H1 (cell line): ENCODE data around the gene MCUB. TPM values are rescaled to one million over a fixed set of nuclear protein-coding genes. Genes with fewer than 3 reads are reported as not detected.

ENCODE experiments used
- CTCF ChIA-PET: fragments of 300-600 bp; sonication (Branson Sonifier 250); formaldehyde crosslinking; loops from one replicate; lab custom pipeline; 2021; ENCODE audit not compliant: partially characterized antibody; lab: Charles Lee
- POLR2A ChIA-PET: fragments of 300-600 bp; sonication (Branson Sonifier 250); formaldehyde crosslinking; loops from one replicate; lab custom pipeline; 2021; ENCODE audit warnings: inconsistent platforms; ENCODE audit not compliant: partially characterized antibody; lab: Charles Lee
- DNase-seq, 2 experiments: peaks; one replicate each; pipeline versions ENCODE4 v3.0.0 to v3.0.0-alpha.2; 2010 to 2022; ENCODE audit warnings: low spot score in 2 of 2, low read depth in 1 of 2, mixed read lengths in 1 of 2
- FAIRE-seq: peaks from 2 replicates; lab custom pipeline; 2011; peaks lifted over from hg19 to GRCh38; lab: Jason Lieb, UNC
- H2AFZ ChIP-seq: 2 replicates; pipeline ENCODE4 v1.8.1; 2012; ENCODE audit warnings: low read length, inconsistent platforms
- H2AK5ac ChIP-seq: 2 replicates; pipeline ENCODE4 v1.6.1; 2013; ENCODE audit warnings: low read depth, low read length
- H2BK120ac ChIP-seq: replicated peaks from 2 replicates; pipeline ENCODE3; 2013; ENCODE audit warnings: low read depth, low read length, inconsistent platforms
- H2BK12ac ChIP-seq: 2 replicates; pipeline ENCODE4 v1.6.1; 2013; ENCODE audit warnings: low read depth, low read length
- H2BK15ac ChIP-seq: 2 replicates; pipeline ENCODE4 v1.6.1; 2013; ENCODE audit warnings: low read length
- H2BK20ac ChIP-seq: 2 replicates; pipeline ENCODE4 v1.6.1; 2013; ENCODE audit warnings: low read length
- H2BK5ac ChIP-seq: 2 replicates; pipeline ENCODE4 v1.6.1; 2013; ENCODE audit warnings: low read depth, low read length
- H3K14ac ChIP-seq: 2 replicates; pipeline ENCODE4 v1.6.1; 2013; ENCODE audit warnings: inconsistent platforms; ENCODE audit not compliant: insufficient read length
- H3K18ac ChIP-seq: 2 replicates; pipeline ENCODE4 v1.6.1; 2013; ENCODE audit warnings: low read length; ENCODE audit errors: extremely low read depth
- H3K23ac ChIP-seq: 2 replicates; pipeline ENCODE4 v1.6.1; 2013; ENCODE audit warnings: inconsistent platforms; ENCODE audit not compliant: insufficient read length
- H3K23me2 ChIP-seq: 2 replicates; pipeline ENCODE4 v1.6.1; 2013; ENCODE audit warnings: low read depth, low read length
- H3K27ac ChIP-seq: 2 replicates; pipeline ENCODE4 v1.6.1; 2011; ENCODE audit warnings: low read depth, low read length, inconsistent platforms
- H3K27me3 ChIP-seq, 4 experiments: replicated peaks in 1 of 4; 1 replicate in 1 of 4; 2 replicates in 3 of 4; pipeline versions ENCODE4 v1.6.1 to v1.8.1; 2011 to 2013; ENCODE audit warnings: low read length in 3 of 4, mild to moderate bottlenecking in 3 of 4, inconsistent platforms in 2 of 4, mixed read lengths in 2 of 4, moderate library complexity in 1 of 4; ENCODE audit not compliant: control insufficient read depth in 3 of 4, insufficient read depth in 3 of 4; ENCODE audit errors: extremely low read depth in 1 of 4
- H3K36me3 ChIP-seq, 4 experiments: 2 replicates each; pipeline versions ENCODE4 v1.6.1 to v1.8.1; 2011 to 2013; ENCODE audit warnings: mild to moderate bottlenecking in 4 of 4, low read length in 3 of 4, moderate library complexity in 2 of 4, control low read depth in 1 of 4, inconsistent platforms in 1 of 4; ENCODE audit not compliant: insufficient read depth in 4 of 4, control insufficient read depth in 2 of 4
- H3K4ac ChIP-seq: replicated peaks from 2 replicates; pipeline ENCODE3; 2013; ENCODE audit warnings: low read length, low read depth, mixed read lengths, inconsistent platforms; ENCODE audit not compliant: insufficient read length
- H3K4me1 ChIP-seq, 4 experiments: replicated peaks in 1 of 4; 1 replicate in 1 of 4; 2 replicates in 3 of 4; pipeline versions ENCODE4 v1.6.1 to v1.8.1; 2011 to 2013; ENCODE audit warnings: low read length in 3 of 4, inconsistent platforms in 2 of 4, mixed read lengths in 1 of 4; ENCODE audit not compliant: insufficient read depth in 4 of 4, control insufficient read depth in 3 of 4
- H3K4me2 ChIP-seq, 2 experiments: 2 replicates each; pipeline versions ENCODE4 v1.6.1 to v1.8.1; 2011 to 2013; ENCODE audit warnings: low read depth in 2 of 2, low read length in 2 of 2, control low read depth in 1 of 2, inconsistent platforms in 1 of 2, mild to moderate bottlenecking in 1 of 2; ENCODE audit not compliant: insufficient read depth in 1 of 2
- H3K4me3 ChIP-seq, 4 experiments: fragments of 200-600, 300-600 bp in 1 of 4; sonication (generic), shearing (Covaris generic), sonication (Bioruptor Twin) in 1 of 4; 2 replicates each; pipeline versions ENCODE4 v1.5.1 to v1.8.1; 2011 to 2016; ENCODE audit warnings: low read length in 4 of 4, low read depth in 3 of 4, control low read depth in 2 of 4, inconsistent platforms in 2 of 4, mild to moderate bottlenecking in 2 of 4, mixed read lengths in 1 of 4, moderate library complexity in 1 of 4; ENCODE audit not compliant: insufficient read depth in 2 of 4; ENCODE audit errors: extremely low read depth in 1 of 4
- H3K56ac ChIP-seq: replicated peaks from 2 replicates; pipeline ENCODE3; 2013; ENCODE audit warnings: low read depth, mild to moderate bottlenecking, mixed read lengths, low read length, inconsistent platforms; ENCODE audit not compliant: insufficient read length
- H3K79me1 ChIP-seq: 2 replicates; pipeline ENCODE4 v1.6.1; 2013; ENCODE audit warnings: low read depth, low read length, control low read depth
- H3K79me2 ChIP-seq, 2 experiments: 2 replicates each; pipeline versions ENCODE4 v1.6.1 to v1.8.1; 2012 to 2013; ENCODE audit warnings: low read length in 2 of 2, mild to moderate bottlenecking in 2 of 2, inconsistent platforms in 1 of 2; ENCODE audit not compliant: insufficient read depth in 2 of 2, control insufficient read depth in 1 of 2
- H3K9ac ChIP-seq, 4 experiments: replicated peaks in 1 of 4; 1 replicate in 1 of 4; 2 replicates in 3 of 4; pipeline versions ENCODE4 v1.6.1 to v1.8.1; 2011 to 2013; ENCODE audit warnings: low read depth in 3 of 4, low read length in 3 of 4, control low read depth in 2 of 4, mild to moderate bottlenecking in 2 of 4, moderate library complexity in 2 of 4, inconsistent platforms in 1 of 4; ENCODE audit errors: extremely low read depth in 1 of 4
- H3K9me3 ChIP-seq, 2 experiments: 2 replicates each; pipeline versions ENCODE4 v1.6.1 to v1.8.1; 2012 to 2013; ENCODE audit warnings: mild to moderate bottlenecking in 2 of 2, moderate library complexity in 2 of 2, control low read depth in 1 of 2, inconsistent platforms in 1 of 2, low read depth in 1 of 2, low read length in 1 of 2, mixed read lengths in 1 of 2; ENCODE audit not compliant: insufficient read depth in 2 of 2
- H4K20me1 ChIP-seq, 2 experiments: replicated peaks in 1 of 2; 2 replicates each; pipeline versions ENCODE3 to v1.8.1; 2011 to 2013; ENCODE audit warnings: inconsistent platforms in 2 of 2, low read length in 2 of 2, mild to moderate bottlenecking in 1 of 2; ENCODE audit not compliant: insufficient read depth in 2 of 2, control insufficient read depth in 1 of 2
- H4K5ac ChIP-seq: 2 replicates; pipeline ENCODE4 v1.6.1; 2013; ENCODE audit warnings: low read length, low read depth, mixed read lengths, inconsistent platforms; ENCODE audit not compliant: insufficient read length
- H4K8ac ChIP-seq: 2 replicates; pipeline ENCODE4 v1.8.0; 2013; ENCODE audit warnings: mild to moderate bottlenecking, moderate library complexity, low read length, inconsistent platforms; ENCODE audit not compliant: insufficient read depth; ENCODE audit errors: extremely low read depth
- H4K91ac ChIP-seq: replicated peaks from 2 replicates; pipeline ENCODE3; 2013; ENCODE audit warnings: low read length, mixed read lengths, inconsistent platforms; ENCODE audit not compliant: insufficient read length
- ASH2L ChIP-seq: fragments of 200-600, 300-600 bp; sonication (generic); IDR thresholded peaks from one replicate; pipeline ENCODE4 v1.7.1; 2017; ENCODE audit warnings: low read length
- BACH1 ChIP-seq: IDR thresholded peaks from 2 replicates; pipeline ENCODE4 v1.6.1; 2012; ENCODE audit warnings: low read length, improper control_type of control experiment
- CBX8 ChIP-seq: fragments of 300-800, 300-1000 bp; sonication (generic); IDR thresholded peaks from 2 replicates; pipeline ENCODE4 v1.7.1; 2016; ENCODE audit warnings: low read depth, low read length, borderline replicate concordance
- CEBPB ChIP-seq: IDR thresholded peaks from 2 replicates; pipeline ENCODE4 v1.6.1; 2012; ENCODE audit warnings: low read depth, low read length
- CREB1 ChIP-seq: IDR thresholded peaks from 2 replicates; pipeline ENCODE4 v1.6.1; 2012; ENCODE audit warnings: inconsistent platforms
- EP300 ChIP-seq, 2 experiments: IDR thresholded peaks; 1 replicate in 1 of 2; 2 replicates in 1 of 2; pipeline ENCODE4 v1.6.1; 2011 to 2012; ENCODE audit warnings: low read depth in 2 of 2, low read length in 2 of 2, mild to moderate bottlenecking in 2 of 2, borderline replicate concordance in 1 of 2, inconsistent platforms in 1 of 2, moderate library complexity in 1 of 2
- JUN ChIP-seq: IDR thresholded peaks from 2 replicates; pipeline ENCODE4 v1.6.1; 2011; ENCODE audit warnings: low read depth, mild to moderate bottlenecking, improper control_type of control experiment, low read length
- KDM4A ChIP-seq: IDR thresholded peaks from one replicate; pipeline ENCODE4 v1.7.1; 2012; ENCODE audit warnings: low read depth, mild to moderate bottlenecking, moderate library complexity, low read length, inconsistent platforms; ENCODE audit not compliant: severe bottlenecking
- RBBP5 ChIP-seq: IDR thresholded peaks from 2 replicates; pipeline ENCODE4 v1.7.1; 2012; ENCODE audit warnings: low read depth, mild to moderate bottlenecking, inconsistent platforms, low read length, moderate library complexity, borderline replicate concordance
- RFX5 ChIP-seq: IDR thresholded peaks from 2 replicates; pipeline ENCODE4 v1.6.1; 2011; ENCODE audit warnings: low read depth, low read length, improper control_type of control experiment, borderline replicate concordance
- SP4 ChIP-seq: IDR thresholded peaks from 2 replicates; pipeline ENCODE4 v1.6.1; 2012; ENCODE audit warnings: low read length, inconsistent platforms
- TAF7 ChIP-seq: optimal IDR thresholded peaks from 2 replicates; pipeline ENCODE3; 2011; ENCODE audit warnings: low read depth, mild to moderate bottlenecking, inconsistent platforms, low read length, moderate library complexity, borderline replicate concordance
- WGBS, 2 experiments: shearing (Covaris generic) in 1 of 2; methylation state at CpG; one replicate each; pipeline versions ENCODE4 v1.1.6 to v1.1.7; 2013 to 2015; ENCODE audit warnings: low lambda C conversion rate in 2 of 2, mixed read lengths in 2 of 2, inconsistent platforms in 1 of 2, low coverage in 1 of 2, missing lambda C conversion rate in 1 of 2; ENCODE audit not compliant: insufficient replicate concordance in 2 of 2, insufficient coverage in 1 of 2, insufficient read length in 1 of 2; ENCODE audit errors: extremely low coverage in 1 of 2, missing lambda C conversion rate in 1 of 2; 5-methylcytosine and 5-hydroxymethylcytosine counted together
- polyA plus RNA-seq, 7 experiments: library from polyadenylated mRNA; depleted of rRNA in 3 of 7; stranded (reverse) in 5 of 7; unstranded in 2 of 7; fragments of >200 nt in 5 of 7; fragments of 200-250 nt in 2 of 7; gene quantifications; 1 replicate in 5 of 7; 2 replicates in 1 of 7; 4 replicates in 1 of 7; pipeline versions ENCODE4 v1.2.1 to v1.2.3, GENCODE V29; 2011 to 2013; ENCODE audit warnings: missing spikeins in 2 of 7, mixed read lengths in 2 of 7
- total RNA-seq: library from RNA; stranded (reverse); fragmentation: NEBNext Ultra II Directional; extraction: Animal tissue kit (Norgen Biotek cat#: 25700); gene quantifications from 2 replicates; pipeline ENCODE4 v1.2.1, GENCODE V29; 2021

Gene MCUB
- total and polyA plus RNA-seq, 2 of the 8 experiments (the other 6 are each of a cell fraction or from before 2014, with no cell fraction given) = 15.2 to 19.4 TPM

GRCh38 chr4:109571494-109571893 is 11.4 kb downstream of the MCUB start:
- no peak overlapping the region for H3K4ac ChIP-seq
- H3K4me3 ChIP-seq = no peak overlapping the region
- H2AK5ac ChIP-seq = no peak overlapping the region
- ChIA-PET POLR2A (interaction anchor here (1.6 kb wide), 1 partner anchor 9 kb away, joined by 4 read pairs; no protein-coding TSS in a partner anchor), CTCF (interaction anchor here (0.6 to 1.5 kb wide), 8 partner anchors 9 to 200 kb away, joined by 3 to 5 read pairs (median 4); no protein-coding TSS in a partner anchor)
- no peak overlapping the region for H2BK12ac ChIP-seq
- FAIRE-seq = no peak
- H3K56ac ChIP-seq = no peak overlapping the region
- no peak overlapping the region for H2BK20ac ChIP-seq
- no peaks in the 10 kb centered on the region for H3K79me2 ChIP-seq
- H3K79me1 ChIP-seq = no peaks in the 10 kb centered on the region
- H4K5ac ChIP-seq = no peak overlapping the region
- no peak overlapping the region for H4K91ac ChIP-seq
- H3K23me2 ChIP-seq = no peaks in the 10 kb centered on the region
- no peak overlapping the region for H2BK15ac ChIP-seq
- no peak overlapping the region for H3K18ac ChIP-seq
- no peaks in the 10 kb centered on the region for H4K20me1 ChIP-seq
- H3K9me3 ChIP-seq = no peaks in the 10 kb centered on the region
- H2BK120ac ChIP-seq = no peak overlapping the region
- no peak overlapping the region for H4K8ac ChIP-seq
- DNase-seq = no peak
- H3K9ac ChIP-seq = no peak overlapping the region
- 84% methylated on average over 3 of the region's 3 CpGs; no CpG with 5 or more reads in 1 of the 2 experiments for WGBS, 2 experiments
- H3K36me3 ChIP-seq = no peaks in the 10 kb centered on the region
- no peak overlapping the region for H3K23ac ChIP-seq
- H3K4me1 ChIP-seq = no peaks in the 10 kb centered on the region
- H3K27me3 ChIP-seq = no peaks in the 10 kb centered on the region
- no peak overlapping the region for H2AFZ ChIP-seq
- no peak overlapping the region for H3K14ac ChIP-seq
- no peak overlapping the region for H2BK5ac ChIP-seq
- H3K27ac ChIP-seq = no peak overlapping the region
- H3K4me2 ChIP-seq = no peak overlapping the region
- TF ChIP-seq TAF7 = no peak
- TF ChIP-seq CEBPB = no peak
- no peak for TF ChIP-seq ASH2L
- no peak for TF ChIP-seq CREB1
- no peak for TF ChIP-seq JUN
- TF ChIP-seq KDM4A = no peak
- no peak for TF ChIP-seq SP4
- no peak for TF ChIP-seq EP300 (IDR thresholded peaks at IDR 0.05; ENCODE audit: borderline replicate concordance in 1 of 2, low read depth in 2 of 2, low read length in 2 of 2)
- TF ChIP-seq CBX8 = no peak
- no peak for TF ChIP-seq BACH1
- TF ChIP-seq RBBP5 = no peak
- TF ChIP-seq RFX5 = no peak
